CD4-positive, alpha-beta T cell (primary cell): Measurements from ENCODE around the gene TBC1D2. TPM values are rescaled to one million over a fixed set of nuclear protein-coding genes. Genes with fewer than 3 reads are reported as not detected.
"Not testable (repeated sequence)": the region's sequence is repeated elsewhere in the genome, so short reads cannot be mapped to it uniquely, and the experiment has no call there.

Source experiments
- ATAC-seq: fragments of 200-7000 bp; cut with Tn5 transposase; one replicate; pipeline ENCODE4 v1.10.0; 2022; ENCODE audit warnings: mild to moderate bottlenecking; ENCODE audit not compliant: poor library complexity
- CTCF ChIA-PET: fragments of 350-600 bp; sonication (Branson Sonifier 250); formaldehyde crosslinking; loops from one replicate; lab custom pipeline; 2021; ENCODE audit warnings: antibody characterized with exemption, inconsistent platforms; lab: Charles Lee
- POLR2A ChIA-PET: fragments of 350-600 bp; sonication (Branson Sonifier 250); formaldehyde crosslinking; loops from one replicate; lab custom pipeline; 2021; ENCODE audit warnings: antibody characterized with exemption, inconsistent platforms; lab: Charles Lee
- DNase-seq, 14 experiments: peaks; one replicate each; pipeline ENCODE4 v3.0.0-alpha.2; 2013 to 2020; ENCODE audit warnings: mixed read lengths in 2 of 14
- H3K27ac ChIP-seq, 2 donors: one replicate each; pipeline versions ENCODE4 v1.5.1 to v1.7.0; 2013; ENCODE audit warnings: low read length in 2 of 2, low read depth in 1 of 2, mild to moderate bottlenecking in 1 of 2
- H3K27me3 ChIP-seq, 2 experiments: 1 replicate in 1 of 2; 2 replicates in 1 of 2; pipeline versions ENCODE4 v1.6.1 to v1.7.0; 2013; ENCODE audit warnings: low read length in 2 of 2, control low read depth in 1 of 2, mild to moderate bottlenecking in 1 of 2, moderate library complexity in 1 of 2; ENCODE audit not compliant: insufficient read depth in 2 of 2, control insufficient read depth in 1 of 2
- H3K36me3 ChIP-seq: one replicate; pipeline ENCODE4 v1.6.1; 2013; ENCODE audit warnings: low read length, control low read depth; ENCODE audit not compliant: insufficient read depth
- H3K4me1 ChIP-seq: one replicate; pipeline ENCODE4 v1.6.1; 2013; ENCODE audit warnings: low read length, control low read depth; ENCODE audit not compliant: insufficient read depth
- H3K4me3 ChIP-seq: one replicate; pipeline ENCODE4 v1.5.1; 2013; ENCODE audit warnings: mild to moderate bottlenecking, low read length, moderate library complexity
- H3K9me3 ChIP-seq, 2 experiments: 1 replicate in 1 of 2; 2 replicates in 1 of 2; pipeline versions ENCODE4 v1.6.1 to v1.7.0; 2013; ENCODE audit warnings: low read length in 2 of 2, mild to moderate bottlenecking in 2 of 2, control low read depth in 1 of 2, moderate library complexity in 1 of 2; ENCODE audit not compliant: control insufficient read depth in 1 of 2, insufficient read depth in 1 of 2
- H3K27ac Mint-ChIP-seq: one replicate; pipeline ENCODE4 v1.8.0; 2020; ENCODE audit warnings: mixed read lengths
- H3K27me3 Mint-ChIP-seq: one replicate; pipeline ENCODE4 v1.8.0; 2021; ENCODE audit warnings: mixed read lengths
- H3K36me3 Mint-ChIP-seq: one replicate; pipeline ENCODE4 v1.8.0; 2021; ENCODE audit warnings: low read depth, mixed read lengths
- H3K4me1 Mint-ChIP-seq: one replicate; pipeline ENCODE4 v1.8.0; 2021; ENCODE audit warnings: low read depth, mixed read lengths
- H3K4me3 Mint-ChIP-seq: one replicate; pipeline ENCODE4 v1.8.0; 2020; ENCODE audit warnings: mild to moderate bottlenecking, mixed read lengths
- H3K9me3 Mint-ChIP-seq: one replicate; pipeline ENCODE4 v1.8.0; 2020; ENCODE audit warnings: mixed read lengths
- intact Hi-C, 2 experiments: fragments of 100-400 bp; cut with DNase I in 1 of 2; cut with micrococcal nuclease in 1 of 2; formaldehyde crosslinking; loops; one replicate each; pipeline versions ENCODE4 v1.15.1 to v1.9.0; 2023 to 2025; cut with DNase I, micrococcal nuclease
- total RNA-seq, 174 experiments: library from RNA in 2 of 174; stranded (reverse) in 2 of 174; gene quantifications; one replicate each; pipeline ENCODE4 v1.2.3 and lab custom pipeline; 2021 to 2026
- TF ChIP-seq, protein P1 (sequence below): fragments of 200-600 bp; IDR thresholded peaks from one replicate; pipeline ENCODE4 v1.8.0; 2022; ENCODE audit warnings: antibody characterized with exemption, mild to moderate bottlenecking

TBC1D2 gene
- total RNA-seq, 2 experiments from 2014 or later: 2.9 to 4.0 TPM

DNA sequence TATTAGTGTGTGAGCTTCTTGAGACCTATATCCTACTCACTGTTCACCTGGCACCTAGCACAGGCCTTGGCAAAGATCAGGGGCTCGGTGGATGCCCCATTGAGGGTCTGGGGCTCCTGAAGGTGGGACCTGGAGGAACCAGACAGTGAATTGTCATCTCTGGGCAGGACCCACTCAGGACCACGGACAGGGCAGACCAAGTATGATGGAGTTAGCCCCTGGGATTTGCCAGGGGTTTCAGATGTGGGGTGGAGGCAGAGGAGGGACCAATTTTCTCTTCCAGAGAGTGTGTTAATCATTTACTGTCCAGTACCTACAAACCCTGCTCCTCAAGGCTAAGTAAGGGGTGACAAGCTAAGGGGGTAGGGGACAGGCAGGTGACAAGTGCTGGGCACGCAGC lies 29.3 kb upstream of the TBC1D2 start:
- H3K4me1 ChIP-seq: no peaks in the 10 kb centered on the region
- Mint-ChIP-seq H3K27me3 (peaks cover 14% of the 10 kb centered on the region), H3K27ac (no peak overlapping the region), H3K36me3 (no peaks in the 10 kb centered on the region), H3K9me3 (no peaks in the 10 kb centered on the region), H3K4me3 (no peak overlapping the region), H3K4me1 (no peaks in the 10 kb centered on the region)
- H3K27me3 ChIP-seq: no peaks in the 10 kb centered on the region
- H3K36me3 ChIP-seq: no peaks in the 10 kb centered on the region
- CTCF ChIA-PET: no interaction called here
- POLR2A ChIA-PET: interaction anchor here (0.7 kb wide), 1 partner anchor 92 kb away, joined by 3 read pairs; the partner anchor contains the start of gene CORO2A
- no peaks in the 10 kb centered on the region for H3K9me3 ChIP-seq
- no peak overlapping the region for H3K27ac ChIP-seq
- DNase-seq (no peak), ATAC-seq (no peak)
- intact Hi-C loops: no loop called here
- TF ChIP-seq, protein P1, sequence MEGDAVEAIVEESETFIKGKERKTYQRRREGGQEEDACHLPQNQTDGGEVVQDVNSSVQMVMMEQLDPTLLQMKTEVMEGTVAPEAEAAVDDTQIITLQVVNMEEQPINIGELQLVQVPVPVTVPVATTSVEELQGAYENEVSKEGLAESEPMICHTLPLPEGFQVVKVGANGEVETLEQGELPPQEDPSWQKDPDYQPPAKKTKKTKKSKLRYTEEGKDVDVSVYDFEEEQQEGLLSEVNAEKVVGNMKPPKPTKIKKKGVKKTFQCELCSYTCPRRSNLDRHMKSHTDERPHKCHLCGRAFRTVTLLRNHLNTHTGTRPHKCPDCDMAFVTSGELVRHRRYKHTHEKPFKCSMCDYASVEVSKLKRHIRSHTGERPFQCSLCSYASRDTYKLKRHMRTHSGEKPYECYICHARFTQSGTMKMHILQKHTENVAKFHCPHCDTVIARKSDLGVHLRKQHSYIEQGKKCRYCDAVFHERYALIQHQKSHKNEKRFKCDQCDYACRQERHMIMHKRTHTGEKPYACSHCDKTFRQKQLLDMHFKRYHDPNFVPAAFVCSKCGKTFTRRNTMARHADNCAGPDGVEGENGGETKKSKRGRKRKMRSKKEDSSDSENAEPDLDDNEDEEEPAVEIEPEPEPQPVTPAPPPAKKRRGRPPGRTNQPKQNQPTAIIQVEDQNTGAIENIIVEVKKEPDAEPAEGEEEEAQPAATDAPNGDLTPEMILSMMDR: no peak
- no peak overlapping the region for H3K4me3 ChIP-seq

DNA sequence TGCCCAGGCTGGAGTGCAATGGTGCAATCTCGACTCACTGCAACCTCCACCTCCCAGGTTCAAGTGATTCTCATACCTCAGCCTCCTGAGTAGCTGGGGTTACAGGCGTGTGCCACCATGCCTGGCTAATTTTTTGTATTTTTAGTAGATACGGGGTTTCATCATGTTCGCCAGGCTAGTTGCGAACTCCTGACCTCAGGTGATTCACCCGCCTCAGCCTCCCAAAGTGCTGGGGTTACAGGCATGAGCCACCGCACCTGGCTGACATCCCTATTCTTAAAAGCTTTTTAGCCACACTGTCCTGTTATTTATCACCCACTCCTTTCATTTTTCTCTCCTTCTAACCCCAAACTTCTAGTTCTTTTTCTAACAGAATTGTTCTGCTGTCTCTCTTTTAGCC lies 27.7 kb upstream of the TBC1D2 start:
- CTCF ChIA-PET, H3K9me3 ChIP-seq, H3K4me1 Mint-ChIP-seq, H3K27ac ChIP-seq, H3K27ac Mint-ChIP-seq, H3K4me1 ChIP-seq, DNase-seq, H3K4me3 Mint-ChIP-seq, intact Hi-C loops, H3K9me3 Mint-ChIP-seq, H3K36me3 ChIP-seq, H3K36me3 Mint-ChIP-seq, ATAC-seq, POLR2A ChIA-PET, H3K27me3 ChIP-seq, H3K4me3 ChIP-seq: not testable (repeated sequence)
- H3K27me3 Mint-ChIP-seq: peaks cover 14% of the 10 kb centered on the region

DNA sequence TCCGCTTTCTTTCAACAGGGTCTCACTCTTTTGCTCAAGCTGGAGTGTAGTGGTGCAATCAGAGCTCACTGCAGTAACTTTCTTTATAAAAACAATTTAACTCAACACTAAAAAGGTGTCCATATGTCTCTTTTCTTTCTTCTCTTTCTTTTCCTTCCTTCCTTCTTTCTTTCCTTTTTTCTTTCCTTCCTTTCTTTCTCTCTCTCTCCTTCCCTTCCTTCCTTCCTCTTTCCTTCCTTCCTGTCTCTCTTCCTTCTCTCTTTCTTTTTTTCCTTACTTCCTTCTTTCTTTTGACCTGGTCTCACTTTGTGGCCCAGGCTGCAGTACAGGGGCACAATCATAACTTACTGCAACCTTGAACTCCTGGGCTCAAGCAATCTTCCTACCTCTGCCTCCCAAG lies 25.8 kb upstream of the TBC1D2 start:
- no peak overlapping the region for H3K27ac ChIP-seq
- H3K4me1 ChIP-seq: no peaks in the 10 kb centered on the region
- no peak for ATAC-seq
- Mint-ChIP-seq H3K4me1 (no peaks in the 10 kb centered on the region), H3K9me3 (no peaks in the 10 kb centered on the region), H3K27ac (no peak overlapping the region), H3K27me3 (peaks cover 19% of the 10 kb centered on the region), H3K36me3 (no peaks in the 10 kb centered on the region), H3K4me3 (no peak overlapping the region)
- ChIA-PET POLR2A (no interaction called here), CTCF (no interaction called here)
- no peaks in the 10 kb centered on the region for H3K36me3 ChIP-seq
- H3K27me3 ChIP-seq: no peaks in the 10 kb centered on the region
- TF ChIP-seq, protein P1: no peak
- H3K9me3 ChIP-seq: no peaks in the 10 kb centered on the region
- intact Hi-C loops: no loop called here
- H3K4me3 ChIP-seq: no peak overlapping the region
- DNase-seq: no peak

DNA sequence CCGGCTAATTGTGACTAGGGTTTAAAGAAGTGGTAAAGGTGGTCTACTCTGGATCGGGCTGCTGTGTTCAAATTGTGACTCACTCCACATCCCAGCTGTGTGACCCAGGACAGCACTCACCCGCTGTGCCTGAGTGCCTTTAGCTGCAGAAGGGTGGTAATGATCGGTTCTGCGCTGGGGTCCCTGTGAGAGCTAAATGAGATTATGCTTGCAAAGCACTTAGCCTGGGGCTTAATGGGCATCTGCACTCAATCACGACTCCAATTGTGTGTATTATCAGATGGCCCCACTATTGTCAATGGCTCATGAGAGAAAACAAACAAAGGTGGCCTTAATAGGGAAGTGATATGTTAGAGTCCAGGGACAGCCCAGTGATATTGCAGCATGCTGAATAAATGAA lies 25.1 kb upstream of the TBC1D2 start:
- Mint-ChIP-seq H3K27ac (no peak overlapping the region), H3K4me3 (no peak overlapping the region), H3K4me1 (no peaks in the 10 kb centered on the region), H3K9me3 (no peaks in the 10 kb centered on the region), H3K36me3 (no peaks in the 10 kb centered on the region), H3K27me3 (peaks cover 19% of the 10 kb centered on the region)
- Histone ChIP-seq H3K4me3 (no peak overlapping the region), H3K9me3 (no peaks in the 10 kb centered on the region), H3K27me3 (no peaks in the 10 kb centered on the region), H3K4me1 (no peaks in the 10 kb centered on the region), H3K27ac (no peak overlapping the region), H3K36me3 (no peaks in the 10 kb centered on the region)
- ATAC-seq (no peak), DNase-seq (no peak)
- POLR2A ChIA-PET: no interaction called here
- TF ChIP-seq, protein P1: no peak
- CTCF ChIA-PET: no interaction called here
- intact Hi-C loops: no loop called here
